Peyer's patch (tissue), 4 donors: Measurements from ENCODE around the gene IMMT.

ENCODE experiments used
- POLR2A ChIP-seq, 2 donors: fragments of 450-650 bp; IDR thresholded peaks; one replicate each; pipeline ENCODE4 v1.5.1; 2017; ENCODE audit warnings: antibody characterized with exemption in 2 of 2, mild to moderate bottlenecking in 2 of 2, moderate library complexity in 2 of 2
- TF ChIP-seq, protein P1 (sequence below), 6 experiments: fragments of 450-650 bp in 4 of 6; fragments of 200-600 bp in 2 of 6; sonication (generic) in 1 of 6; IDR thresholded peaks; one replicate each; pipeline ENCODE4 v1.5.1; 2017 to 2019; ENCODE audit warnings: antibody characterized with exemption in 6 of 6, mild to moderate bottlenecking in 3 of 6, moderate library complexity in 1 of 6

DNA sequence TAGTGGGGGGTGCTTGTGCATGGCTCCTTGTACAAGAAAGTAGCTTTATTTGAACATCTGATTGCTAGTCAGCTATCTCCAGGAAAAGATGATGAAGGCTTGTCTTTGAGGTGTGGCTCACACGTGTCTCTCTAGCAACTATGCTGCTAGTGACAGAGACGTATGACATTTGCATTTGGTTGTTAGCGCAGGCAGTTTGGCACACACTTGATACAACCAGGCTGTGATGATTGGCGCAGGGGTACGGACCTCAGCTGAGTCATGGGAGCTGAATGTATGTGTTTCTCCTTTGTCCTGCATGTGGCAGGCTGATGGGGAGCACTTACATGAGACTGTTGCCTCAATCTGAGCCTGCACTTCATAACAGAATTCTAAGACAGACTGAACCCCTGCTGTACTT, 59.6 kb downstream of the IMMT start:
- TF ChIP-seq, protein P1, sequence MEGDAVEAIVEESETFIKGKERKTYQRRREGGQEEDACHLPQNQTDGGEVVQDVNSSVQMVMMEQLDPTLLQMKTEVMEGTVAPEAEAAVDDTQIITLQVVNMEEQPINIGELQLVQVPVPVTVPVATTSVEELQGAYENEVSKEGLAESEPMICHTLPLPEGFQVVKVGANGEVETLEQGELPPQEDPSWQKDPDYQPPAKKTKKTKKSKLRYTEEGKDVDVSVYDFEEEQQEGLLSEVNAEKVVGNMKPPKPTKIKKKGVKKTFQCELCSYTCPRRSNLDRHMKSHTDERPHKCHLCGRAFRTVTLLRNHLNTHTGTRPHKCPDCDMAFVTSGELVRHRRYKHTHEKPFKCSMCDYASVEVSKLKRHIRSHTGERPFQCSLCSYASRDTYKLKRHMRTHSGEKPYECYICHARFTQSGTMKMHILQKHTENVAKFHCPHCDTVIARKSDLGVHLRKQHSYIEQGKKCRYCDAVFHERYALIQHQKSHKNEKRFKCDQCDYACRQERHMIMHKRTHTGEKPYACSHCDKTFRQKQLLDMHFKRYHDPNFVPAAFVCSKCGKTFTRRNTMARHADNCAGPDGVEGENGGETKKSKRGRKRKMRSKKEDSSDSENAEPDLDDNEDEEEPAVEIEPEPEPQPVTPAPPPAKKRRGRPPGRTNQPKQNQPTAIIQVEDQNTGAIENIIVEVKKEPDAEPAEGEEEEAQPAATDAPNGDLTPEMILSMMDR (IDR thresholded peaks at IDR 0.05): no peak
- TF ChIP-seq POLR2A (IDR thresholded peaks at IDR 0.05): no peak
